Activated CD4-positive, alpha-beta T cell treated with anti-CD3 and anti-CD28 coated beads for 1 hour (primary cell): ENCODE measurements around the gene UBLCP1.
"Not testable (repeated sequence)": the region's sequence is repeated elsewhere in the genome, so short reads cannot be mapped to it uniquely, and the experiment has no call there.

Experiments
- DNase-seq: peaks from one replicate; pipeline ENCODE4 v3.0.0-alpha.2; 2020

Gene UBLCP1, protein sequence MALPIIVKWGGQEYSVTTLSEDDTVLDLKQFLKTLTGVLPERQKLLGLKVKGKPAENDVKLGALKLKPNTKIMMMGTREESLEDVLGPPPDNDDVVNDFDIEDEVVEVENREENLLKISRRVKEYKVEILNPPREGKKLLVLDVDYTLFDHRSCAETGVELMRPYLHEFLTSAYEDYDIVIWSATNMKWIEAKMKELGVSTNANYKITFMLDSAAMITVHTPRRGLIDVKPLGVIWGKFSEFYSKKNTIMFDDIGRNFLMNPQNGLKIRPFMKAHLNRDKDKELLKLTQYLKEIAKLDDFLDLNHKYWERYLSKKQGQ

DNA sequence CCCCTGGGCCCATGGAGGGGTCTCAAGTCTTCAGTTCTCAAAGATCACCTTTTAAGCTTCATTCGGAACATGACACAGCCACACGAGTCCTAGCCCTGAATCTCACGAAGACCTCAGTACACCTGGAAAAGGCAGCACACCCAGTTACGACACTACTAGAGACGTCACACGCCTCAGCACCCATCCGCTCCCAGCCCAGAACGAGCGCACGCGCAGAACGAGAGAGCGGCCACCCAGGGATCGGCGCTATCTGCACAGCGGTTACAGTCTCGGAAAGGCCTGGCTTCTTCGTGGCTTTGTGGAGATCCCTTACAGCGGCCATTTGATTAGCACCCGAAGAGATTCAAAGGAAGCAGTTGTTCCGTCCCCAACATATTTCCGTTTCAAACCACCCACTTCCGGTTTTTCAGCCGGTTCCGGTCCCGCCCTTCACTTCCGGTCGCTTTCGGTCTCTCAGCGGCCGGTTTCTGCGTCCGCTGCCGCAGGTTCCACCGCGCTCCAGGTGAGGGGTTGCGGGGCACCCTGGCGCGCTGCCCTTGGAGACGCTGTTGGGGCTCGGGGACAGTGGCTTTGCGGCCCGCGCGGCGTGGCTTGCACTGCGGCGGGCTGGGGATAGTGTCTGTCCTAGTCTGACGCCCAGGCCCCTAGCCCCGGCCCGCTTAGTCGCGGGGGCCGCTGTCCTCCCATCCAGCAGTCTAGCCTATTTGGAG, at the start of gene UBLCP1:
TSS of gene UBLCP1 (plus strand) at position 432 of the 710 bp plus-strand sequence. CDS start 5,626 bp downstream, outside the sequence.
- peak; percentile 69 for DNase-seq

DNA sequence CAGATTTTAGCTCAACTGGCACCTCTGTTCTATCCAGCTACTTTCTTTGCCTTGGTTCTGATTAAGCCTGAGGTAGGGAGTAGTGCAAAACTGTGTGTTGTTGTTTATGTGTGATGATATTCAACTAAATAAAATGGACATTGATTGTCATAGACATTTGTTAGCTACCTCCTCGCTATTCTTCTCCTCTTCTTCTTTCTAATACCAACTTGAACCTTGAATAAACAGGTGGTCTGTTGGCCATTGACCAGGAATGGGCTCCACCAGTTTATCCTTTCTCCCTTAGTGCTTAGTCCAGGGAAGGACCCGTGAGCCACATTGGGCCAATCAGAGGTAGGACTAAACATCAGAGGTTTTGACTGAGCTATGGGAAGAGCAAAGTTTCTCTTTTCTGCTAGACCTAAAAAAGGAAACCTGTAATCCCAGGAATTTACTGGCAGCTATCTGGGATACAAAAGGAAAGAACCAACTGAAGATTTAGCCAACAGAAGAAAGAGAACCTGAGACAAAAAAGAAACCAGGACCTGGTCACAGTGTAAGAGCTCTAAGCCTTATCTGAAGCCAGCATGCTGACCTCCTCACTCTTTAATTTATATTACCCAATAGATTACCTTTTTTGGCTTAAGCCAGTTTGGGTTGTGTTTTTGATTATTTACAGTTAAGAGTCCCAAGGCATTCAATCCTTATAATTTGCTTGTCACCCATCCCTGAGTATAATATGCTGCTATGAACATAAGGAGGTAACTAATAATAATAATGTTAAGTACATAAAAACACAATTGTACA, 48.4 kb upstream of the UBLCP1 start:
- DNase-seq: no peak

DNA sequence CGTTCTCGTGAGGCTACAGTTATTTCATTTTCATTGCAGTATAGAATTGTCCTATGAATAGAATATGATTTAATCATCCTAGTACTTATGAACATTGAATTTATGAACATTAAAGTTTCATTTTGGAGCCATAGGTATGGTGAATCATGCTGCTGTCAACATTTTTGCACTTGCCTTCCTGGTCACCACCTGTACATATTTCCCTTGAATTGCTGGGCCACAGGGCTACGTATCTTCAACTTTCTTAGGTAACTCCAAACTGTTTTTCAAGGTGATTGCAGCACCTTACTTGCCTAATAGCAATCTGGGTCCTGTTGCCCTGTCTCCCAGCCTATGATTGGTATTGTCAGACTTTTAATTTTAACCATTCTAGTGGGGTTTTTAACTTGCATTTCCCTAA, 47.2 kb upstream of the UBLCP1 start:
- DNase-seq: no peak

DNA sequence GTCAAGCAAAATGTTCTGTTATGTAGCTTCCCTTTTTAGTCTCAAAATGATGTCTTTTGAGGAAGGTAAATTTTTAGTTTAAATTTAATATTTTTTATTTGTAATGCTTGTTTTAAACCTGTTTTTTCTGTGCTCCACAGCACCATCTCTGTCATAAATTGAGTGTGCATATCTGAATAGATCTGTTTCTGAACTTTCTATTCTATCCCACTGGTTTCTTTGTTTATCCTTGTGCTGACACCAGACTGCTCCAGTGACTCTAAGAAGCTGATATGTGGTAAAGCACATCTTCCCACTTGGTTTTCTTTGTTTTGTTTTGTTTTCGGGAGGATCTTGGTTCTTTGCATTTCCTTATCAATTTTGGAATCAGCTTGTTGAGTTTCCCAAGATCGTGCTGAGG, 46.6 kb upstream of the UBLCP1 start:
- no peak for DNase-seq

DNA sequence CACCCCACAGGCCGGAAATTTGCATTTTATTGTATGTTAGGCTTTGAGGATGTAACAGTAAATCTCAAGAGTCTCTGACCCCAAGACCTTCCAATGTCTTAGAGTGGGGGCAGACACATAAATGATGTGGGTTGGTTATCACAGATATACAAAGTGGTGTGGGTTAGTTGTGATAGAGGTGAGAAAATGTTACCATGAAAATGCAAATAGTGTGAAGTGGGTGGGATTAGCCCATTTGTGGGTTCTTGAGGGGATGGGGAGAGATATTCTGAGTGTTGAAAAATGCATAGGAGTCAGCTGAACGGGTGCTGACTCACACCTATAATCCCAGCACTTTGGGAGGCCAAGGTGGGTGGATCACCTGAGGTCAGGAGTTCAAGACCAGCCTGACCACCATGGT, 45.9 kb upstream of the UBLCP1 start:
- no peak for DNase-seq

DNA sequence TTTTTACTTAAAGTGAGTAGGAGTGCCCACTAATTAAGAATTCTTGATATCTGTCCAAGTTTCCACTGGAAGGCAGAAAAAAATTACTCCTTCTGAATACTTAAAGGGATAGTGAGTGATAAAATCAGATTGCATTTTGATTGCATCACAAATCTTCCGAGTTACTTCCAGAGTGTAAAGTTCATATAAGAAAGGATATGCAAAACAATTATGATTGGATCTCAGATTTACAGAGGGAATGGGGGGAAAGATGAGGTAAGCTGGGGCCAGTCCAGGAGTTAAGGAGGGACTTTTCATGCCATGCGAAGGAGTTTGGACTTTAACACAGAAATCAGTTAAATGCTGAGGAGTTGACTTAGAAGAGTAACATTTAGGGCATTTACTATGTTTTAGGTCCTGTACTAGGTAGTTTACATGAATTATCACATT, 44.5 kb upstream of the UBLCP1 start:
- no peak for DNase-seq

DNA sequence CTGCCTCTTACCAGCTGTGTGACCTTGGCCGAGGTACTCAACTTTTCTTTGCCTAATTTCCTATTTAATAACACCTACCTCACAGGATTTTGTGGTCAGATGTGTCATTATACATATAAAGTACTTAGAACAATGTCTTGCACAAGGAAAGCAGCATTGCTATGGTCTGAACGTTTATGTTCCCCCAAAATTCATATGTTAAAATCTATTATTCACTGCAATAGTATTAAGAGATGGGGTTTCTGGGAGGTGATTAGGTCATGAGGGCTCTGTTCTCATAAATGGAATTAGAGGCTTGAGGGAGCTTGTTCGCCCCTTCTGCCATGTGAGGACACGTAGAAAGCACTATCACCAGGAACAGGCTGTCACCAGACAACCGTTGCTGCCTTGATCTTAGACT, 42.9 kb upstream of the UBLCP1 start:
- DNase-seq: no peak

DNA sequence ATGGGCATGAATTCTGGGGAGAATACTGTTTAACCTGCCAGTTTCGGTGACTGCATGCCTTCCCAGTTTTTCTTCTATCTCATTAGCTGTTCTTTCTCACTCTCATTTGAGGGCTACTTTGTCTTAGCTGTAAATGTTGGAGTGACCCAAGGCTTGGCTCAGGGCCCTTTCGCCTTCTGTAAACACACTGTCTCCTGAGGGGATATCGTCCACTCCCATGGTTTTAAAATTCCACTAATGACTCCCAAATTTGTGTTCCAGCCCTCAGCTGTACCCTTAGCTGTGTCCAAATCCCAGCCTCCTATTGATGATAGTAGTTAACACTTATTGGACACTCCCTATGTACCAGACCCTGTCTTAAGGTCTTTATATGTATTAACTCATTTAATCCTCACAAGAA, 39.6 kb upstream of the UBLCP1 start:
- DNase-seq: no peak

DNA sequence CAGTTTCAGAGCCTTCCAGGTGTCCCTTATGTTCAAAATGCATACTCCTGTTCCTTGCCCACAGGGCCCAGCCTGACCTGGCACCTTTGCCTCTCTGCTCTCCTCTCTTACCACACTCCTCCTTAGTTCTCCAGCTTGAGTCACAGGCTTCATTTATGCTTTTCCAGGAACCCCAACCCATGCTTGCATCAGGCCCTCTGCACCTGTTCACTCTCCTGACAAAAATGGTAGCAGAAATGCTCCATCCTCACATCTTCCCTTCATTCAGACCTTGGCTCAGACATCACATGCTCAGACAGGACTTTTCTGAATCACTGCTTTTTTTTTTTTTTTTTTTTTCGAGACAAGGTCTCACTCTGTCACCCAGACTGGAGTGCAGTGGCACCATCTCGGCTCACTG, 38.6 kb upstream of the UBLCP1 start:
- DNase-seq: no peak

DNA sequence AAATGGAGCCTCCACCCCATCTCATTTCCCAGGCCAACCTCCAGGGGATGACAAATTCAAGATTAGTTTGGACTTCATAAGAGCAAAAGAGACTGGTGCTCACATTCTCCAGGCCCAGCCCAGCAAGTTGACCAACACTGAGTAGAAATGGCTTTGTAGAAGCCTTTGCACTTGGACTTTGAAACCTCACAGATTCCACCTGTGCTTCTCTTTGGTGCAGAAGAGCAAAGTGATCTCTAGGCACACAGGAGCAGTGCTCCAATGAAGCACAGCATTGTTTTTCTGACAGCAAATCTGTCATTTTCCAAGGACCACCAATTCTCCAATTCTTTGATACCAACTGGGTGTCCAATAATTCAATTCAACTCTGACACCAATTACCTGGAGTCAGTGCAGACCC, 36.6 kb upstream of the UBLCP1 start:
- DNase-seq: no peak

DNA sequence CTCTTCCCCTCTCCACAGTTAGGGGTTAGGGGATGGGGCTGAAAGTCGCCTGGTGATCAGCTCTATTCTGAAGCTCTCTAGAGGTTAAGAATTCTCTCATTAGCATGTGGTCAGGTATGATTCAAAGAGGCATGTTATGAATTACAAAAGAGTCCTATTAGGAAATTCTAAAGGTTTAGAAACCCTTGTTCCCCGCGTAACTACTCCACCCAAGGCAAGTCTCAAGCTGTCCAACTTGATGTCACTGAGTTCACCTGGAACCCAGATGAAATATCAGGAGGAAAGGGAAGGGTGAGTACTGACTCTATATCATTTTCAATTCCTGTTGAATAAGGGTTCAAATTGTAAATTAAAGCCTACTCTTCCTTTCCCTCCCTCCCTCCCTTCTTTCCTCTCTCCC, 35.6 kb upstream of the UBLCP1 start:
- DNase-seq: no peak

DNA sequence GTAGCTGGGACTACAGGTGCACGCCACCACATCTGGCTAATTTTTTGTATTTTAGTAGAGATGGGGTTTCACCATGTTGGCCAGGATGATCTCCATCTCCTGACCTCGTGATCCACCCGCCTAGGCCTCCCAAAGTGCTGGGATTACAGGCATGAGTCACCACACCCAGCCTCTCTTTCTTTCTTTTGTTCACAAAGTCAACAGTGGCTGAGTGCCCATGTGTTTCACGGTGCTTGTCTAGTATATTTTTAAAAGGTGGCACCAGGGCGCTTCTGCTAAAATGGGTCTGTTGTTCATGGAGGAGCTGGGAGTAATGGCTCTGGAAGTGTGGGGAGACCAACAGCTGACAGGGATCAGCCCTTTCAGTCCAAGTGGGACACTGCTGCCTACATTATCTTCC, 35.0 kb upstream of the UBLCP1 start:
- DNase-seq: not testable (repeated sequence)

DNA sequence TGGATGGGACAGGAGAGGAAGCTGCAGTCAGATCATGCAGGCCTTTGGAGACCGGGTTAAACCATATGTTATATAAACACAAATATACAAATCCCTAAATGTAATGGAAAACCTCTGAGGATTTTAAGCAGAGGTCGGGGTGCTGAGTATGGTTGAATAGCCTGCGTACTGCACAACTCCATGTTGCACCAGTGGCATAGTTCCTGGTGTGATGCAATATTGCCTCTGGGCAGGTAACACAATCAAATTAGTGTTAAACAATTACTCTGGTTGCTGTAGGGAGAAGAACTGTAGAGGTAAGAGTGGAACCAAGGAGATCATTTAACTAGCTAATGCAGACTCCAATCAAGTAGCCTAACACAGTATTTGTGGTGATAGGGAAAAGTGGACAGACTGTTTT, 32.4 kb upstream of the UBLCP1 start:
- DNase-seq: no peak

DNA sequence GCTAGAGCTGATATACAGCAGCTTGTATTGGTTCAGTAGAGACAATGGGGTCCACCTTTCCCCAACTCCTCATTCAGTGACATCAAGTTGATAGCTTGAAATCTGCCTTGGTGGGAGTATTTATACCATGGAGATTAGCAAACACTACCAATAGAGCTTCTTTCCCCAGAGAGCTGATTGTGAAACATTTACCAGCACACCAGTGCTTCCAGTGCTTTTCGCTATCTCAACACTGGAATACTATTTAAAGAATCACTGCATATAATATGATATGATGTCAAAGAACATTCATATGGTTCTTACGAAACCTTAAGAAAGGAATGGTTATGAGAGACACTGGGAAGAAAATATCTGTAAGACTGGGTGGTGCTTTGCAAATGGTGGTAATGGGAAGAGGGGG, 31.9 kb upstream of the UBLCP1 start:
- no peak for DNase-seq

DNA sequence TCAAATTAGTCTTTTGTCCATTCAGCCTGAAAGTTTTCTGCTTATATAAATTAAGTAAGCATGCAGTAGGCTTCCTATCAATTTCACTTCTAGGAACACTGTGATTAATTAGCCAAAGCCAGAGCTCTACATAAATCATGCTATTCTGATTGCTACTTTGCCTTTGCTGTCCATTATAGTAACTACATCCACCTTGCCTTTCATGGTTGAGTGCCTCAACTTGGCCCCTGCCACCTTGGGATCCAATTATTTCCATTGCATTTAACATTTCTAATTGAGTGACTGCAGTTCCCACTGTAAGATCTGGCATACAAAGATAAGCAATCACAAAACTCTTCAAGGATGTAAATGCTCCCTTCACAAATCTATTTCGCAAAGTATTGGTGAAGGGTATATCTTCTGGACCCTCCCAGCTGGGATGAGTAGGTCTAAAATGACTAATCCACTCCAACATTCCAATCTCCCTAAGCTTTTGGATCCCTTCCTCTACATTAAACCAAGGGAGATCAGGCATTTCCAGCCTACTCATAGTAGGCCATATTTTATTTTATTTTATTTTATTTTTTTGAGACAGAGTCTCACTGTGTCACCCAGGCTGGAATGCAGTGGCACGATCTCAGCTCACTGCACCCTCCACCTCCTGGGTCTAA, 27.1 kb upstream of the UBLCP1 start:
- DNase-seq: not testable (repeated sequence)

DNA sequence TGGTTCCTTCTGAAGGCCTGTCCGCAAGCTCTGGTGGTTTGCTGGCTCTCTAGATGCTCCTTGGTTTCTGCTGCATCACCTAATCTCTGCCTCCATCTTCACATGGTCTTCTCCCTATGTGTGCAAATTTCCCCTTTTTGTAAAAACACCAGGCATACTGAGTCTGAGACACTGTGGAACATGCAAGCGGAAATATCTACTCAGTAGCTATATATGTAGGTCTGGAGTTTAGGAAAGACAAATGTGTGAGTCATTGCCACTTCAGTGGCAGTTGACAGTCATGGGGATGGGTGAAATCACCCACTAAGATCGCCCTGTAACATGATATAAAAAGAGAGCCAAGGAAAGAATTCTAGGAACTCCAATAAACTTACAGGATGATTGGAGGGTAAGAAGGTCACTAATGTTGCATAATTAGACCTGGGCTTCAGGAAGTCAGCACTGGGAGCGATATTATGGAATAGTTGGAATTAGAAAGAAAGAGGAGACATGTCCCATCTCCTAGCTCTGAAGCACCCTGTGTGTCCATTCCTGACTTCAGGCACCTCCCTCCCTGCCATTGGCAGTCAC, 22.7 kb upstream of the UBLCP1 start:
- no peak for DNase-seq

DNA sequence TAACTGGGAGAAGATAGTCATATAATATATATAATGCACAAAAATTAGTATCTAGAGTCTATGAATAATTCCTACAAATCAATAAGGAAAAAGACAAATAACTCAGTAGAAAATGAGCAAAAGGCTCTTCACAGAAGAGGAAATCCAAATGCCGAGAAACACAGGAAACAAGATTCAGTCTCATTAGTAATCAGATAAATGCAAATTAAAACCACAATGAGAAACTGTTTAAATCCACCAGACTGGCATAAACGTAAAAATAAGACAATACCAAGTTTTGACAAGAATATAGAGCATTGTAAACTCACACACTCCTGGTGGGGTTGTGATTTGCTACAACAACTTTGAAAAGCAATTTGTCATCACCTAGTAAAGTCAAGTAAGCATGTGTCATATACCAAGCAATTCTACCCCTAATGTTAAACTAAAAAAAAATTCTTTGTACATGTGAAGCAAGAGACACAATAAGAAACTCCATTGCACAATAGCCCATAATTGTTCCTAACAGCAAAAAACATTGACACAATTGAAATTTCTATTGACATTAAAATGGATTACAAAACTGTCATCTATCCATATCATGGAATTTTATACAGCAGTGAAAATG, 21.0 kb upstream of the UBLCP1 start:
- no peak for DNase-seq

DNA sequence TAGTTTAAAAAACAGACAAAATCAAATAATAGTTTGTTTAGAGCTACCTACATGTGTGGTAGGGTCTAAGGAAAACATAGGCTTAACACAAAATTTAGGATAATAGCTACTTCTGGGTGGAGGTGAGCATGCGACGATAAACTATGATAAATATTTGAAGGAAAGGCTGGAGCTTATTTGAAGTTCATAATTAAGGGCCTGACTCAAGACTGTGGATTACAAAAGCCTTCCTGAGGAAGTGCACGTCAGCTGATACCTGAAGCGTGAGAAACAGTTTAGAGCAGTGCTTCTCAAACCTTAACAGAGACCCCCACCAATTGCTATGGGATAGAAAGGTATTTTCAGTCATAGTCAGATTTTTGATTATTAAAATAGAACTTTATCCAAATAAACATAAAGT, 20.4 kb upstream of the UBLCP1 start:
- DNase-seq: no peak

DNA sequence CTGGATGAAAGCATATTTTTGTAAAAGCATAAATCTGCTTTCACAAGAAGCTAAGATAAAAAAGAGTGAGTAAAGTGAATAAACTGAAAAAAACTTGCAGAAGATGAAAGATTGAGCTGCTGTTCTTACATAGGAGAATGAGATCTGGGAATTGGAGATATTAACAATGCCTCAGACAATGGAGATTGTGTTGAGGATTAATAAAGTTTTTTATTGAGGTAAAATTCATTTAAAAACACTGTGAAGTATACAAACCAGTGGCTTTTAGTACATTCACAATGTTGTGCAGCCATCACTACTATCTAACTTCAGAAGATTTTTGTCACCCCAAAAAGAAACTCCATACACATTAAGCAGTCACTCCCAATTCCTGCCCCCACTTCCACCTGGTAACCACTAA, 19.7 kb upstream of the UBLCP1 start:
- DNase-seq: no peak

DNA sequence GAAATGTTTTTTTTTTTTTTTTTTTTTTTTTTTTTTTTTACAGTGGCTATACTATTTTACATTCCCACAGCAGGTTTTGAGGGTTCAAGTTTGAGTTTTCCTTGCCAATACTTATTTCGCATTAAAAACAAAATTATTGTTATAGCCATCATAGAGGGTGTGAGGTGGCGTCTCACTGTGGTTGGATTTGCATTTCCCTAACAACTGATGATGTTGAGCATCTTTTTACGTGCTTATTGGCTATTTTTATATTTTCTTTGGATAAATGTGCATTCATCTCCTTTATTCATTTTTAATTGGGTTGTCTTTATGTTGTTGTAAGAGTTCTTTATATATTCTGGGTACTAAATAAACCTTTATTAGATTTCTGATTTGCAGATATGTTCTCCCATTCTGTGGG, 18.9 kb upstream of the UBLCP1 start:
- no peak for DNase-seq

DNA sequence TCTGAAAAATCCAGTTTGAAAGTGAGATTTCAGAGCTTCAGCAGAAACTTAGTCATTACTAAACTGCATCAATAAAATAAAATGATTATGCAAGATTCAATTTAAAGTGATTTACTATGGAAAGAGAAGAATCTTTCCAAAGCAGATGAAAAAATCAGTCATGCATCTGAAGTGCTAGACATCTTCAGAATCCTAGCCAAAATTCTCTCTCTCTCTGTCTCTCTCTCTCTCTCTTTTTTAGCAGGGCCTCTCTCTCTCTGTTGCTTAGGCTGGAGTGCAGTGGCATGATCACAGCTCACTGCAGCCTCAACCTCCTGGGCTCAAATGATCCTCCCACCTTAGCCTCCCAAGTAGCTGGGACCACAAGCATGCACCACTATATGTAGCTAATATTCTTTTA, 18.2 kb upstream of the UBLCP1 start:
- no peak for DNase-seq

DNA sequence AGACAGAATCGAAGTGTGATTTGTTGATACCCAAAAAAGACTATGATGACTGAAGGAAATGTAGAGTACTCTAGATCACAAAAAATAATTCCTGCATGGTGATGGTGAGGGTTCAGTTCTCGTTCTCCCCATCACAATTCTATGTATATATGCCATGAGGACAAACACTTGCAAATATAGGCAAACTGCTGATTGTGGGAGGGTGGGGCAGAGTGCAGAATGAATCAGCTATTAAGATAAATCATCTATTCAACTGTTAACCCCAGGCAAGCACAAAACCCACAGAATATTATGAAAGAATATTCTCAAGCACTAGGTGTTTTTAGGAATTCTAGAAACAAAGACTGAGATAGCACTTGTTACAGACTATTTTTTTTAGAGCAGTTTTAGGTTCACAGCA, 13.9 kb upstream of the UBLCP1 start:
- no peak for DNase-seq

DNA sequence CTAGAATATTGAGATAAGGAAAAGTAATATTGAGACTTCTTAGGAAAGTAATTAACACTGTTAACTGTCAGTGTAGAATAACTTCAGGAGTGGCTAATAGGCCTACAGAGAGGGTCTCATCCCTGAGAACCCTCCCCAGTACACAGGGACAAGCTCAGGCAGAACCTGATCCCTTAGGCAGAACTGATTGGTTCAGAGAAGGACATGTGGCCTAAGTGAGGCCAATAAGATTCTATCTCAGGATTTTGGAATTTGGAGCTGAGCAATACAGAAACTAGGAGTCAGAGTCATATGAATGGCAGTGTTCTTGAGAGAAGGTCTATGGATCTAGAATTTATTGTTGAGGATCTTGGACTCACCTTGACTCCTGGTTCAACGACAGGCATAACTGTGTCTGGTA, 10.9 kb upstream of the UBLCP1 start:
- DNase-seq: no peak
